Islet precursor cell (in vitro differentiated cells): Measurements from ENCODE around the gene CSRP3.

Source experiments
- DNase-seq: peaks from one replicate; pipeline ENCODE4 v3.0.0-alpha.2; 2018

The CSRP3 gene

GRCh38 chr11:19201737-19202605 is at the start of gene CSRP3:
CSRP3 (minus strand) TSS chr11:19201983; CDS start chr11:19192448, 9,535 bp downstream.
- no peak for DNase-seq

GRCh38 chr11:19251577-19251976 is 49.8 kb upstream of the CSRP3 start:
- no peak for DNase-seq

- DNase-seq: no peak
These were observed 45.0 kb upstream of the CSRP3 start for GRCh38 chr11:19246816-19247215.

GRCh38 chr11:19245351-19245750 is 43.6 kb upstream of the CSRP3 start:
- DNase-seq: no peak

- DNase-seq: no peak
These were observed 42.8 kb upstream of the CSRP3 start for GRCh38 chr11:19244621-19245020.

- DNase-seq: no peak
These were observed 42.3 kb upstream of the CSRP3 start for GRCh38 chr11:19244084-19244483.

GRCh38 chr11:19243613-19244012 is 41.8 kb upstream of the CSRP3 start:
- no peak for DNase-seq

- no peak for DNase-seq
These were observed 41.4 kb upstream of the CSRP3 start for GRCh38 chr11:19243143-19243542.

GRCh38 chr11:19242179-19242932 is 40.6 kb upstream of the CSRP3 start:
- DNase-seq: no peak

- DNase-seq: peak; percentile 65
These were observed 39.7 kb upstream of the CSRP3 start for GRCh38 chr11:19241260-19242178.

GRCh38 chr11:19240420-19241259 is 38.9 kb upstream of the CSRP3 start, which contains the start of gene E2F8:
E2F8 (minus strand) TSS chr11:19240945; CDS start chr11:19240121, 824 bp downstream.
- peak; percentile 99 for DNase-seq

GRCh38 chr11:19239039-19239438 is 37.3 kb upstream of the CSRP3 start:
- no peak for DNase-seq

- no peak for DNase-seq
These were observed 36.0 kb upstream of the CSRP3 start for GRCh38 chr11:19237813-19238212.

GRCh38 chr11:19237381-19237780 is 35.6 kb upstream of the CSRP3 start:
- no peak for DNase-seq

GRCh38 chr11:19234231-19234817 is 32.5 kb upstream of the CSRP3 start:
- DNase-seq: no peak

- peak; percentile 57 for DNase-seq
These were observed 31.2 kb upstream of the CSRP3 start for GRCh38 chr11:19232910-19233503.

GRCh38 chr11:19229671-19230070 is 27.9 kb upstream of the CSRP3 start:
- no peak for DNase-seq

- DNase-seq: no peak
These were observed 27.2 kb upstream of the CSRP3 start for GRCh38 chr11:19228968-19229367.

- DNase-seq: no peak
These were observed 24.8 kb upstream of the CSRP3 start for GRCh38 chr11:19226378-19227195.

- peak; percentile 81 for DNase-seq
These were observed 23.8 kb upstream of the CSRP3 start for GRCh38 chr11:19225581-19225980.
